Right lung (tissue), 5 donors: ENCODE measurements around the gene LRIG1. TPM values are rescaled to one million over a fixed set of nuclear protein-coding genes. Genes with fewer than 3 reads are reported as not detected.

Experiments
- DNase-seq, 2 donors: peaks; one replicate each; pipeline ENCODE4 v3.0.0-alpha.2; 2013
- polyA plus RNA-seq, 5 donors: library from polyadenylated mRNA; unstranded; fragments of 120-200 nt; gene quantifications; one replicate each; pipeline versions ENCODE4 v1.2.1 to v1.2.3, GENCODE V29; 2013; ENCODE audit warnings: inconsistent platforms in 1 of 5, low replicate concordance in 1 of 5; ENCODE audit not compliant: insufficient read length in 5 of 5, insufficient read depth in 1 of 5

Gene LRIG1
- polyA plus RNA-seq, 5 donors, result 28.9 to 40.5 (median 37.3) TPM

DNA sequence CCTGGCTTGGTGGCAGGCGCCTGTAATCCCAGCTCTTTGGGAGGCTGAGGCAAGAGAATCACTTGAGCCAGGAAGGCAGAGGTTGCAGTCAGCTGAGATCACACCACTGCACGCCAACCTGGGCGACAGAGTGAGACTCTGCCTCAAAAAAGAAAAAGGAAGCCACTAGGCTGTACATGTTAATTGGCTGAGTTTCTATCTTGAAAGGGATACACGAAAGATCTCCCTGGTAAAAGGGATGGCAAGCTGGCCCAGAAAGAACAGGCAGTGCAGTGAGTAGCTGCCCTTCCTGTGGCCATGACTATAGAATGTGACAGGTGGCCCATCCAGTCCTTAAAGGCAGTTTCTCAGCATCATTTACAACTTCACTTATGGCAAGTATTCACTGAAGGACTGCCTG, 12.3 kb downstream of the LRIG1 start:
- no peak for DNase-seq

DNA sequence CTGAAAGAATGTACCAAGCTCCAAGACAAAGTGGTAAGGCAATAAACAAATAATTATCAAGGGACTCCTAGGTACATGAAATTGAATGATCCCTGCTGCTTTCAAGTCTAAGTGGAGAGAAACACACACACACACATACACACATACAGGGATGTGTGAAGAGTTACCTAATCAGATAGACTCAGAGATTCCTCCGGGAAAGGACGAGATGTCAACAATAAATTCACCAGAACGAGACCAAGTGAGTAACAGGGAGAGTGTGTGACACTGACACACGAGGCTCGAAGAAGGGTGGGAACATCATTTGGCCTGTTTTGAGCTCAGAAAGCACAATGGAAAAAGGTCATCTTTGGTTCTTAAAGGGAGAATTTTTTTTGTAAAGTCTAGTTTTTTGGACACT, 13.4 kb downstream of the LRIG1 start:
- no peak for DNase-seq

- DNase-seq, result peak; percentile 45 to 50
Measured at GRCh38 chr3:66486646-66487045, 14.2 kb downstream of the LRIG1 start.

DNA sequence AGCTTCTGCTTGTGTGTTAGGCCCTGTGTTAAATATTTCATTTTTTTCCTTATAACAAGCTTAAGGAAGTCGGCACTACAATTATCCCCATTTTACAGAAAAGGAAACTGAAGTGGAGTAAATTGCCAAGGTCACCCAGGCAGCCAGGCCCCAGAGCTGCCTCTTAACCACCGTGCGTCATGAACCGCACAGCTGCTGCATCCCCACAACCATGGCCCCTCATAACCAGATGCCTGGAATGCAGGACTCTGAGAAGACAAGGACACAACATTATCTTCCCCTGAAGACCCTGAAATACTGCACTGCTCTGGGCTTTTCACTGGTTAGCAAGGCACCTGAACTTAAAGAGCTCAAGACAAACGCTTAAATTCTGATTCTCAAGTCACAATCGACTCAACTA, 14.6 kb downstream of the LRIG1 start:
- DNase-seq, result no peak

DNA sequence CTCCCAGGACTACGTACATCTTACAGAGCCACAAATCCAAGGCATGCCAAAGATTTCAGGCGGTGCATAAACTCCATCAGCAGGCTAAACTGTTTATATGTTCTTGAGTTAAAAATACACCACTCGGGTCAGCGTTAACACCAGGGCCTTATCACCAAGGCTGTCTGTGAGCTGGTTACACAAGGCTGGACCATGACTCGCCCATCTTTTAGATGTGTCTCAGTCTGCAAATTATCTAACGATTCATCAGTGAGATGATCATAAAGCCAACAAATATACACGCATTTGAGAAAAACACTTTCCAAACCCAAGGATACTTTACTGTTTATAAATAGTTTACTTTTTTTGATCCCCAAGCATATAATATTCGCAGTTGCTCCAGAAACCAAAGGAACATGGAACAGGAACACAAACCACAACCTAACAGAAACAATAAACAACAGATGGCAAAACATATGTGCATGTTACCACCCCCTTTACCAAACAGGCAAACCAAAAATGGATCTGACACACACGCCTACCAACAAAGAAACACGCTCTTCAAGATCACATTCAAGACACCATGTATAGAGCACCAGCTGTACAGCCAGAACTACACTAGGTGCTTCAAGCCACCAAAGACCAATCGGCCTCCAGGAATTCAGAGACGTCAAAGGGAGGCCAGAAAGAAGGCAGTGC, 15.4 kb downstream of the LRIG1 start:
- DNase-seq, result no peak

DNA sequence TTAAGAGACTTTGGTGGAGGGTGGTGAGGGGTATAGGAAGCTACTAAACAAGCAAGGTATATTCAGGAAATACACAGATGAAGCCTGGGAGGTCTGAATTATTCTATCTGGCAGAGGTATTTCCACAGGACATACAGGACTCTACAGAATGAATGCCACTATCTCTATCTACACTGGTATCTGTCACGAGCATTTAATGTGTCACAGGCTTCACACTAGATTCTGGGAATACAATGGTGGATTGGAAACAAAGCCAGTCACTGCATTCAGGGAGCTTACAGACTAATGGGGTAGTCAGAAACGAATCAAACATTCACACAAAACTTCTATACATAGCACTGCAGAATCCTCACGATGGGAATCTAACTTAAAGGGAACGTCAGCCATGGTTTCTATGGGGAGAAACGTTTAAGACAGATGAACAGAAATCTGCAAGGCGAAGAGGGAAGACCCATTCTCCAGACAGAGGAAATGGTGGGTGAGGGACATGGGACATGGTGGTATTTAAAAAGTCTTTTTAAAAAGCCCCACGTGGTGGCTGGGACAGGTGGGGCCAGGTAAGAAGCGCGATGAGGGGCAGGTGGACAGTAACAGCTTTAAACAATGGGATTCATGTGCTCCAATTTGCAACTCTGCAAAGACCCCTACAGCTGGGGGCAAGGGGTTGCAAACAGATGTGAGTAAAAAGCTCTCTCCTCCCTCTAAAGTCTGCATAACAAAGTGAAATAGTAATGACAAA, 16.5 kb downstream of the LRIG1 start:
- no peak for DNase-seq

DNA sequence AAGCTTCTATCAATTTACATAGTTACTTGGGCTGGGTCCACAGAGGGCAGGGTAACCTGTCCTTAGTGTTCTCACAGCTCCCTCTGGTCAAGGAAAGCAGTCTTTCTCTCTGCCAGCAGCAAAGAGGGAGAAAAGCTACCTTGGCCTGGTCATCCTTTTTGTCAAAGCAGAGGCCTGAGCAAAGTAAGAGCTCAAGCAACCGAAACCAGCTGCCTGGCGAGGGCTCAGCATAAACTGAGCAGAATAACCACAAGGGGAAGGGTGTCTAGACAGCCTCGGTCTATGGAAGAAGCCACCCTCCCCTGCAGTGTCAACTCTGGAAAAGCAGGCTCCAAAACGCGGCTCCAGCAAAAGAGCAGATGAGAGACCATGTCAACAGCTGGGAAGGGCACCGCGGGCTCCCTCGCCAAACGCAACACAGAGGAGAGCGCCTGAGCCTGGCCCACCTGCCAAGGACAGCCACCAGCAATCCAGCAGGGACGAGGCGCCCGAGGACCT, 17.4 kb downstream of the LRIG1 start:
- DNase-seq, result no peak

GRCh38 chr3:66483006-66483405, 17.8 kb downstream of the LRIG1 start:
- no peak for DNase-seq

GRCh38 chr3:66482018-66482404, 18.8 kb downstream of the LRIG1 start:
- DNase-seq, result no peak

DNA sequence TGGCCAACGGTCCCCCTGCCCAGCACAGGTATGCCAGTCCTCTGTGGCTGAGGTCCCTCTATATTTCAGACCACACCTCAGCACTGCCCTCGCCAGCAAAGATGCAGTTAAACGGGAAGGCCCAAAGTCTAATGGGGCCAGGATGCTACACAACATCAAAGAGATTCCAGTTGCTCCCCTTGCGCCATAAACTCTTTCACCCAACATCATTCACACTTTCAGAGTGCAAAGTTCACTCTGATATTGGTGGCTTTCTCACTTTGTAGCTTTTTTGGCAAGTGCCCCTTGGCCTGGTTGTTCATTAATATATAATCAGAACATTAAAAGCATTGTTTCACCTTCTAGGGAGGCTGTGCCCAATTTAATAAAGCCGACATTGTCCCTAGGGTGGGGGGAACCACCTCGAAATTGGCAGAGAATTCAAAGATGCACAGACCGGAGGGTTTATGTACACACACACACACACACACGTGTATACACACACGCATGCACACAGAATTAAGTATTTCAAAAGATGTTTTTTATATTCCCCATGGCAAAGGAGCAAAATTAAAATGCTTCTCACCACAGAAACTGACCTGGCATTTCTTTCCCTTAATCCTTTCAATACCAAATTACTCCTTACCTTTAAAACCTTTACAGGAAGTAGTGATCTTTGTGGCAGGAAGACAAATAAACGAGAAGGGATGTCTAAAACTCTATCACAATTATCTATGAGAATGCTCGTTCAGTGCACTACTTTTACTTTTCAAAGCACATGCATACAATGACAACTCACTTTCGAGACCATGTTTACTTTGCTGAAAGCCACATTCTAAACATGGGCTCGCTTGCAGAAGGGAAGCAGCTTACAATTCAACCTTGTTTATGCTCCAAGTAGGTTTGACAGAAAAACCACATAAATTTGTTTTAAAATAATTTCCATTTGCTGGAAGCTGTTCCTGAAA, 19.5 kb downstream of the LRIG1 start:
- no peak for DNase-seq

DNA sequence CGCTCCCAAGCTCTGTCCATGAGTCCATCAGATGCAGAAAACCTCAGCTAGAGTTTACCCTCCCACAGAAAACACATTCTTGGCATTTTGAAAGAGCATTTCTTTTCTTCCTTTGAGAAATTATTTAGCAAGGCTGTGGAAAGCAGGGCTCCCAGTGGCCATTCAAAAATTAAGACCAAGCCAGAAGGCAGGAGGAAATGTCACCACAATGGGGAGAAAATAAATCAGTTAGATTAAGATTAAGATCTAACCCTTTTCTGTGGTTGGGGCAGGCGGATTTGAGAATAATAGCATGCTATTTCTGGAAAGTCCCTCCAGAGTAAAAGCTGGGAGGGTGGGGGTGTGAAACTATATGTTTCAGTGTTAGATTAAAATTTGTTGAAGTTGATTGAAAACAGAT, 20.2 kb downstream of the LRIG1 start:
- DNase-seq, result no peak

DNA sequence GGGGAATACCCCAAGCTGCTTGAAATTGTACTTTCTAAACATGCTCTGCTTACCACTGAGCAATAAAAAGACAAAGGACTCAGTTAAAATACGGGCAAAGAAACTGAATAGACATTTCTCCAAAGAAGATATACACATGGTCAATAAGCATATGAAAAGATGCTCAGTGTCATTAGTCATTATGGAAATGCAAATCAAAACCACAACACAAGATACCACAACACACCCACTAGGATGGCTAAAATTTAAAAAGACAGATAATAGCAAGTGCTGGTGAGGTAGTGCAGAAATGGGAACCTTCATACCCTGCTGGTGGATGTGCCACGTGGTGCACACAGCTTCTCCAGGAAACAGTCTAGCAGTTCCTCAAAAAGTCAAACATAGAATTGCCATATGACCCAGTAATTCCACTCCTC, 21.3 kb downstream of the LRIG1 start:
- no peak for DNase-seq

- no peak for DNase-seq
Measured at GRCh38 chr3:66478960-66479359, 21.9 kb downstream of the LRIG1 start.

DNA sequence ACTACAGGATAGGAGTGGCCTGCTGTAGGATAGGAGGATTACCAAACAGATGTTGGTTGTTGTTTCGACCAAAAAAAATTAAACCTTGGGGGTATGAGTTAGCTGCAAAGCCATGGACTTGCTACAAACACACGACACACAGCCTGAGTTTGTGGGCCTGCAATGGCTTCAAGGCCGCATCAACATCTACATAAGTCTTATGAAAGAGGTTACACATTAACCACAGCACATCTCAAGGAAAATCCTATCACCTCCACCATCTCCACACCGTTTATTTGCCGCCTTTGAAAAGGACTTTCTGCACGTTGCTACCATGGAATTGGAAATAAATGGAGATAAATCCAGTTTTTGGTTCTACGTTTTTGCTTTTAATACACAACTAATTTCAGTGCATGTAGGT, 23.0 kb downstream of the LRIG1 start:
- DNase-seq, result no peak

DNA sequence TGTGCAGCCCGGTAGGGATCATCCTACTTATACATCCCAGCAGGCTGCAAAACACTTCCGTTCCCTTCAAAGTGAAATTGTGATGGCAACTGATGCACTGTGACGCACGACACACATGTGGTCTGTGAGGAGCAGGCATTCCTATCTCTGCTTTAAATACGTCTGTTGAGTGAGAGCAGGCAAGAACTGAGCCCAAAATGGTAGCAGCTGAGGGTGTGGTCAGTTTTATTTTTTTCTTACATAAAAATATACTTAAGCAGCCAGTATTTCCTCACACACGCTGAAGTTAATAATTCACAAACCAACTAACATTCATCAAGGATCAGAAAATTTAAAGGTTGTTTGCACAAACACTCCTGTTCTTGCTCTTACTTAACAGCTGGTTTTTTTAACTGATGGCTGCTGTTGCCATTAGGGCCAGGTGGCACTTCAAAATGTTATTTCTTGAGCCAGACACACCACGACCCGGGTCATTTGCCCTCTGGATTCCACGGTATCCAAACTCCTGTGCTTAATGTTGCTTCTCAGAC, 23.9 kb downstream of the LRIG1 start:
- DNase-seq, result no peak

- no peak for DNase-seq
Measured at GRCh38 chr3:66475386-66476020, 25.3 kb downstream of the LRIG1 start.

DNA sequence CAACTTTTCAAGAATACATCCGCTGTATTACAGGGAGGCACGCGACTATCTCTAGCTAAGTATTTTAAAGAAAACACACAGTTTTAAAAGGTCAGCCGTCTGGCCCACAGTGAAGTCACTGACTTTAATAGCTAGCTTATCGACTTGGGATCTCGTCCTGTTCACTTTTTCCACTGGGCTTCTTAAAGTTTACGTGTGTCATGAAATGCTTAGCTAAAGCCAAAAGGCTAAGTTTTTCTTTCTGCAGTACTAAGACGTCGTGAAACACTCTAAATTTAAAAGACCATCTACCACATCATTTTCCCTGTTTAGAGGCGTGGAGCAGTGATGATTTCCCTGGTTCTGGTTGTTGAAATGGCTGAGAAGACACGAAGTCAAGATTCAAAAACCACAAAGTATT, 27.1 kb downstream of the LRIG1 start:
- DNase-seq, result no peak

DNA sequence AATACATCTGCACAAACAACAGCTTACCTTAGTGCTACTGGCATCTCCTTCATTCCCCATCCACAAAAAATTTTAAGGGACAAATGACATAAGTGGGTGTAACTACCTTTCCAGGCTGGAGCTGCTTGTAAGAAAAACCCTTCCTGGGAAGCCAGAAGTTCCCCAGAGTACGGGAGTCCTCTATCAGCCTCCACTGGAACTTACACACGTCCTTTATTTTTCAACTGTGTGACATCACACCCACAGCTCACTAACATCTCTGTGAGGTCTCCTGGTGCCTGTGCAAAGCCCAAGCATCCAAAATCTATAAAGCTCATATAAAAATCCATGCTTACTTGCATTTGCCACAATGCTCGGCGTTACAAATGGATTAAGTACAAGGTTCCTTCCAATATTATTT, 27.6 kb downstream of the LRIG1 start:
- no peak for DNase-seq

- no peak for DNase-seq
Measured at GRCh38 chr3:66472313-66473134, 28.3 kb downstream of the LRIG1 start.

GRCh38 chr3:66470956-66471686, 29.7 kb downstream of the LRIG1 start:
- DNase-seq, result no peak
